Psoas muscle (tissue), 8 donors: ENCODE results near the gene SYNGR2. TPM values are rescaled to one million over a fixed set of nuclear protein-coding genes. Genes with fewer than 3 reads are reported as not detected.
A peak's percentile ranks its signal among the peaks of the same experiment; 100 is the strongest.
"Not testable (repeated sequence)": the region's sequence is repeated elsewhere in the genome, so short reads cannot be mapped to it uniquely, and the experiment has no call there.

ENCODE experiments used
- ATAC-seq, 4 donors: fragments of 200-7000 bp; cut with Tn5 transposase; one replicate each; pipeline ENCODE4 v1.9.1; 2020; ENCODE audit warnings: moderate library complexity in 3 of 4, mild to moderate bottlenecking in 2 of 4
- DNase-seq, 2 donors: peaks; one replicate each; pipeline ENCODE4 v3.0.0-alpha.2; 2020
- H3K27ac ChIP-seq: fragments of 200-600 bp; one replicate; pipeline ENCODE4 v1.8.0; 2022
- H3K27me3 ChIP-seq, 3 donors: fragments of 200-600 bp in 1 of 3; one replicate each; pipeline versions ENCODE4 v1.6.1 to v1.8.0; 2013 to 2022; ENCODE audit warnings: low read length in 2 of 3, mild to moderate bottlenecking in 2 of 3, moderate library complexity in 1 of 3; ENCODE audit not compliant: insufficient read depth in 3 of 3
- H3K36me3 ChIP-seq, 2 donors: fragments of 200-600 bp in 1 of 2; one replicate each; pipeline versions ENCODE4 v1.6.1 to v1.8.0; 2013 to 2022; ENCODE audit warnings: low read depth in 1 of 2, mild to moderate bottlenecking in 1 of 2, moderate library complexity in 1 of 2; ENCODE audit not compliant: insufficient read depth in 1 of 2
- H3K4me1 ChIP-seq: fragments of 200-600 bp; one replicate; pipeline ENCODE4 v1.8.0; 2022
- H3K4me3 ChIP-seq: fragments of 200-600 bp; one replicate; pipeline ENCODE4 v1.8.0; 2022; ENCODE audit warnings: mild to moderate bottlenecking
- H3K9me3 ChIP-seq: fragments of 200-600 bp; one replicate; pipeline ENCODE4 v1.8.0; 2022
- WGBS, 3 donors: extraction: QIAGEN DNeasy Blood & Tissue Kit; methylation state at CpG; one replicate each; pipeline versions ENCODE4 v1.1.6 to v1.1.7; 2013; 5-methylcytosine and 5-hydroxymethylcytosine counted together
- intact Hi-C, 2 donors: fragments of 100-400 bp; cut with DNase I; formaldehyde crosslinking; loops; one replicate each; pipeline versions ENCODE4 v1.11.0 to v1.14.2; 2022
- polyA plus RNA-seq, 3 donors: library from polyadenylated mRNA; stranded (reverse); fragments of 200-250 nt; gene quantifications; one replicate each; pipeline ENCODE4 v1.2.3, GENCODE V29; 2013
- total RNA-seq, 4 donors: library from RNA; stranded (reverse); fragmentation: NEBNext Ultra II Directional in 2 of 4; extraction: Animal tissue kit (Norgen Biotek cat#: 25700) in 2 of 4; gene quantifications; one replicate each; pipeline versions ENCODE4 v1.2.1 to v1.2.4, GENCODE V29; 2021 to 2023
- TF ChIP-seq, protein P1 (sequence below): fragments of 200-600 bp; IDR thresholded peaks from one replicate; pipeline ENCODE4 v1.8.0; 2022; ENCODE audit warnings: antibody characterized with exemption
- donor health status: healthy with polysubstance abuse.
- donor health status: DM: no; HTN: no; CAD: no; lungs with moderate emphysema.
- donor health status: Bipolar disorder and iron deficiency.
- donor health status: healthy.
- donor health status: DM: yes; HTN: yes; CAD: no.
- donor health status: DM: no; HTN: no; CAD: no.
- donor health status: DM: no; HTN: no; CAD: no.
- donor health status: DM: yes; HTN: yes; CAD: no.

Gene SYNGR2
- total and polyA plus RNA-seq, 7 donors: 61.7 to 313 (median 181) TPM

DNA sequence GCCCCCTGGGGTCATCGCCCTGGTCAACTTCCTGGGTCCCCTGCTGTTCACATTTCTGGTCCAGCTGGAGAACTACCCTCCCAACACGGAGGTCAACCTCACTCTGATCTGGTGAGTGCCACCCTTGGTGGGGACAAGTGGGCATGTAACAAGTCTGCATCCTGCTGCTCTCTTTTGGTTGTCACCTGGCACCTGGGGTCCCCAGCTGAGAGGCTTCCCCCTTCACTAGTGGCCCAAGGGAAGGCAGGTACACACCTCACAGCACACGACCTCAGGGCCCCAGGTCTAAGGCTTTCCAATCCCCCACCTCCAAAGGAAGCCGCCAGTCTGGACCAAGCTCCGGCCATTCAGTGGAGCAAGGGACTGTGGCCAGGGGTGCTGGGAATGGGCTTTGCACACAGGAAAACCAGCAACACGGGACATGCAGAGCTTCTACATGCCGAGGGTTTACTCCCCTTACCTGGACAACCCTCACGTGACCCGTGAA lies 33.4 kb upstream of the SYNGR2 start:
- ATAC-seq (no peak), DNase-seq (no peak)
- 72 to 82% (median 75%) methylated on average over 9 of the region's 9 CpGs for WGBS, 3 donors
- Histone ChIP-seq H3K9me3 (no peaks in the 10 kb centered on the region), H3K36me3 (no peaks in the 10 kb centered on the region), H3K27me3 (peaks cover 0 to 25% (median 5%) of the 10 kb centered on the region in 3 donors), H3K4me1 (no peaks in the 10 kb centered on the region), H3K27ac (no peak overlapping the region), H3K4me3 (no peak overlapping the region)
- TF ChIP-seq, protein P1, sequence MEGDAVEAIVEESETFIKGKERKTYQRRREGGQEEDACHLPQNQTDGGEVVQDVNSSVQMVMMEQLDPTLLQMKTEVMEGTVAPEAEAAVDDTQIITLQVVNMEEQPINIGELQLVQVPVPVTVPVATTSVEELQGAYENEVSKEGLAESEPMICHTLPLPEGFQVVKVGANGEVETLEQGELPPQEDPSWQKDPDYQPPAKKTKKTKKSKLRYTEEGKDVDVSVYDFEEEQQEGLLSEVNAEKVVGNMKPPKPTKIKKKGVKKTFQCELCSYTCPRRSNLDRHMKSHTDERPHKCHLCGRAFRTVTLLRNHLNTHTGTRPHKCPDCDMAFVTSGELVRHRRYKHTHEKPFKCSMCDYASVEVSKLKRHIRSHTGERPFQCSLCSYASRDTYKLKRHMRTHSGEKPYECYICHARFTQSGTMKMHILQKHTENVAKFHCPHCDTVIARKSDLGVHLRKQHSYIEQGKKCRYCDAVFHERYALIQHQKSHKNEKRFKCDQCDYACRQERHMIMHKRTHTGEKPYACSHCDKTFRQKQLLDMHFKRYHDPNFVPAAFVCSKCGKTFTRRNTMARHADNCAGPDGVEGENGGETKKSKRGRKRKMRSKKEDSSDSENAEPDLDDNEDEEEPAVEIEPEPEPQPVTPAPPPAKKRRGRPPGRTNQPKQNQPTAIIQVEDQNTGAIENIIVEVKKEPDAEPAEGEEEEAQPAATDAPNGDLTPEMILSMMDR: no peak
- intact Hi-C loops: no loop called here

DNA sequence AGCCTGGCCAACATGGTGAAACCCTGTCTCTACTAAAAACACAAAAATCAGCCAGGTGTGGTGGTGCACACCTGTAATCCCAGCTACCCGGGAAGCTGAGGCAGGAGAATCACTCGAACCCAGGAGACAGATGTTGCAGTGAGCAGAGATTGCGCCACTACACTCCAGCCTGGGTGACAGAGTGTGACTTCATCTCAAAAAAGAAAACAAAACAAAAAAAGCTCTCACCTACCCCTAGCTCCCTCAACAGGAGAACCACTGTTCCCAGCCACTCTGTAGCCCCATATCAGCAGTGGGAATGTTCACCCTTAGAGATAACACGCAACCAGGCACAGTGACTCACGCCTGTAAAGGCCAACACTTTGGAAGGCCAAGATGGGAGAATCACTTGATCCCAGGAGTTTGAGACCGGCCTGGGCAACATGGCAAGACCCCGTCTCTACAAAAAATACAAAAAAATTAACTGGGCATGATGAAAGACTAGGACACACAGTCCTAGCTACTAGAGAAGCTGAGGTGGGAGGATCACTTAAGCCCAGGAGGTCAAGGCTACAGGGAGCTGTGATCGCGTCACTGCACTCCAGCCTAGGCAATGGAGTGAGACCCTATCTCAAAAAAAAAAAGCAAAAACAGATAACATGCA lies 32.4 kb upstream of the SYNGR2 start:
- Histone ChIP-seq H3K36me3 (no peaks in the 10 kb centered on the region), H3K4me1 (peaks cover 5% of the 10 kb centered on the region), H3K9me3 (no peaks in the 10 kb centered on the region), H3K4me3 (no peak overlapping the region), H3K27me3 (peaks cover 0 to 15% (median 3%) of the 10 kb centered on the region in 3 donors), H3K27ac (no peak overlapping the region)
- no peak for ATAC-seq
- TF ChIP-seq, protein P1: no peak
- WGBS, 3 donors: 94 to 98% (median 94%) methylated on average over 9 of the region's 9 CpGs
- intact Hi-C loops: no loop called here
- DNase-seq: no peak

DNA sequence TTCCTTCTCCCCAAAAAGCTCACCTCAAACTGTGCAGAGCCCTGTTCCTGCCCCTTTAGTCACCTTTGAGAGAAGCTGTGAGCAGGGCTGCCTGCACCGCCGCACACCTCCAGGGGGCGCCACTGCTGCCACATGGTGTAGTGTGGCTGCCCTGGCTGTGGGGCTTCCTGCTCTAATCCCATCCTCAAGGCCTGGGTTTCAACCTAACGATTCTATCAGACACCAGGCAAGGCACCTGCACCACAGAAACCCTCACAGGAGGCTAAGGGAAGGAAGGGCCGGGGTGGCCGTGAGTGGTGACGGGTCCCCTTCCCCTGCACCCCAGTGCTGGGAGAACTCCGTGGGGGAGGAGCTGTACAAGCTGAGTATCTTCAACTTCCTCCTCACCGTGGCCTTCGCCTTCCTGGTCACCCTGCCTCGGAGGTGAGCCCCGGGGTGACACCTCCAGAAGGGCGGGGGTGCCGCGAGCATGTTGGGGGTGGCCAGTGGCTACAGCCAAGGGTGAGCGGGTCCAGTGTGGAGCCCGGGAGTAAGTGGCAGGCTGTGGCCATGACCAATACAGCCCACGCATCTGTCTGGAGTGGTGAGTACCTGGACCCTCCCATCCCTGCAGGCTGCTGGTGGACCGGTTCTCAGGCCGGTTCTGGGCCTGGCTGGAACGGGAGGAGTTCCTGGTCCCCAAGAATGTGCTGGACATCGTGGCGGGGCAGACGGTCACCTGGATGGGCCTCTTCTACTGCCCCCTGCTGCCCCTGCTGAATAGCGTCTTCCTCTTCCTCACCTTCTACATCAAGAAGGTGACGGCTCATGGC lies 30.8 kb upstream of the SYNGR2 start:
- H3K36me3 ChIP-seq: no peaks in the 10 kb centered on the region
- H3K4me3 ChIP-seq: no peak overlapping the region
- 66 to 69% (median 67%) methylated on average over 24 to 26 of the region's 26 CpGs for whole genome bisulfite sequencing, 3 donors
- TF ChIP-seq, protein P1: peak; percentile 8
- no peaks in the 10 kb centered on the region for H3K27me3 ChIP-seq
- H3K27ac ChIP-seq: no peak overlapping the region
- ATAC-seq (no peak), DNase-seq (no peak)
- H3K4me1 ChIP-seq: peaks cover 12% of the 10 kb centered on the region
- intact Hi-C loops: no loop called here
- no peaks in the 10 kb centered on the region for H3K9me3 ChIP-seq

DNA sequence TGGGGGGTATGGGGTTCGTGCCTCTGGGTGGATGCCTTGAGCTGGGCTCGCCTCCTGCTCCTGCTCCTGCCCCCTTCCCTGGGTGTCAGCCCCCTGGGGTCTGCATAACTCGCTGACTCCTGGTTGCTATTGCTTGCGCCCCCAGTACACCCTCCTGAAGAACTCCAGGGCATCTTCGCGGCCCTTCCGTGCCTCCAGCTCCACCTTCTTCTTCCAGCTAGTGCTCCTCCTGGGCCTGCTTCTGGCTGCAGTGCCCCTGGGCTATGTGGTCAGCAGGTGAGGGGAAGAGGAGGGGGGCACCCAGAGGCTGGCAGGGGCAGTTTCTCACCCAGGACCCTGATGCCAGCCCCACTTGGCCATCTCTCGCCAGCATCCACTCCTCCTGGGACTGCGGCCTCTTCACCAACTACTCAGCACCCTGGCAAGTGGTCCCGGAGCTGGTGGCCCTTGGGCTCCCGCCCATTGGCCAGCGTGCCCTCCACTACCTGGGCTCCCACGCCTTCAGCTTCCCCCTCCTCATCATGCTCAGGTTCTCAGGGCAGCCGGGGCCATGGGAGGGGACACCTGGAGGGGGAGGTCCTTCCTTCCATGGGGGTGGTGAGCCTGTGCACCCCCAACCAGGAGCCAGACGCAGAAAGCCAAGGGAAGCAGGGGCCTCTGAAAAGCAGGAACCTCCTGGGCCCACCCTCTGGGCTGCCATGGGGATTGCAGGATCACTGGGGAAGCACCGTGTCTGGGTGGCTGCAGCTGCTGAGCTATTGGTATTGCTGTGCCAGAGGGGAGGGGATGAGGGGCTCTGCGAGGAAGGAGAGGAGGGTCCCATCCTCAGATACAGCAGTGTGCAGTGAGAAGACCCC lies 29.9 kb upstream of the SYNGR2 start:
- no peak overlapping the region for H3K4me3 ChIP-seq
- H3K36me3 ChIP-seq: no peaks in the 10 kb centered on the region
- H3K27me3 ChIP-seq: no peaks in the 10 kb centered on the region
- intact Hi-C loops: no loop called here
- H3K4me1 ChIP-seq: peaks cover 12% of the 10 kb centered on the region
- no peak for DNase-seq
- no peaks in the 10 kb centered on the region for H3K9me3 ChIP-seq
- H3K27ac ChIP-seq: no peak overlapping the region
- TF ChIP-seq, protein P1: no peak
- 81 to 88% (median 84%) methylated on average over 16 to 17 of the region's 17 CpGs for WGBS, 3 donors
- ATAC-seq: no peak

DNA sequence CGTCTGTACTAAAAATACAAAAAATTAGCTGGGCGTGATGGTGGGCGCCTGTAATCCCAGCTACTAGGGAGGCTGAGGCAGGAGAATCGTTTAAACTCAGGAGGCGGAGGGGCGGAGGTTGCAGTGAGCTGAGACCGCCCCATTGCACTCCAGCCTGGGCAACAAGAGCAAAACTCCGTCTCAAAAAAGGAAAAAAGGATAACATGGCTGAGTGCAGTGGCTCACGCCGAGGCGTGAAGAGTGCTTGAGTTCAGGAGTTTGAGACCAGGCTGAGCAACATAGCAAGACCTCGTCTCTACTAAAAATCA lies 28.6 kb upstream of the SYNGR2 start:
- H3K4me3 ChIP-seq, ATAC-seq, DNase-seq, H3K9me3 ChIP-seq, H3K27me3 ChIP-seq, H3K27ac ChIP-seq, H3K36me3 ChIP-seq: not testable (repeated sequence)
- WGBS, 3 donors: 90 to 95% (median 94%) methylated on average over 12 of the region's 12 CpGs
- peaks cover 23% of the 10 kb centered on the region for H3K4me1 ChIP-seq
- intact Hi-C loops: loop anchor here in 1 of 2 donors (5.0 kb wide), 1 partner anchor 42 kb away; no protein-coding TSS in a partner anchor
